A549 treated with Hydrocortisone at 1 μM for 4 hours (cell line): ENCODE measurements around the gene RASSF3. TPM values are rescaled to one million over a fixed set of nuclear protein-coding genes. Genes with fewer than 3 reads are reported as not detected.

Experiments
- total RNA-seq: library from RNA; stranded (reverse); fragments of 200-300 nt; extraction: Qiagen RNA extraction; gene quantifications from 5 replicates; pipeline ENCODE4 v1.2.3, GENCODE V29; 2022

RASSF3 gene
- total RNA-seq = 19.3 to 25.7 TPM (median 22.1 TPM) in 5 replicates

GRCh38 chr12:64610079-64610659 lies at the start of gene RASSF3:
Gene RASSF3, plus strand, starts transcription at chr12:64610495. Its CDS starts 138 bp downstream, at chr12:64610633.

Other genes starting within 250 kb of the RASSF3 start
- gene C12orf56, start 219.7 kb upstream of the RASSF3 start, total RNA-seq = 0.03 to 0.05 TPM in 2 of 5 replicates, not detected in the others
- gene XPOT, start 206.1 kb upstream of the RASSF3 start, total RNA-seq = 40.4 to 48.9 TPM (median 48.5 TPM) in 5 replicates
- 20.0 to 26.6 TPM (median 22.2 TPM) in 5 replicates for gene TBK1, start 158.4 kb upstream of the RASSF3 start, total RNA-seq
- 44.8 to 66.8 TPM (median 55.7 TPM) in 5 replicates for gene GNS, start 148.9 kb downstream of the RASSF3 start, total RNA-seq
- gene TBC1D30, start 214.2 kb downstream of the RASSF3 start, total RNA-seq = 1.1 to 1.4 TPM (median 1.3 TPM) in 5 replicates